Epidermal melanocyte (primary cell): Measurements from ENCODE around the gene FAM184A.
"Not testable (repeated sequence)": the region's sequence is repeated elsewhere in the genome, so short reads cannot be mapped to it uniquely, and the experiment has no call there.

ENCODE experiments used
- DNase-seq: peaks from one replicate; pipeline ENCODE4 v3.0.0; 2011; ENCODE audit warnings: low spot score; ENCODE audit not compliant: insufficient read length

The FAM184A gene

GRCh38 chr6:119015165-119015564, 63.3 kb downstream of the FAM184A start:
- not testable (repeated sequence) for DNase-seq

GRCh38 chr6:119012521-119012920, 65.9 kb downstream of the FAM184A start:
- DNase-seq, result no peak

- DNase-seq, result not testable (repeated sequence)
Observed at GRCh38 chr6:119009266-119009665, 69.2 kb downstream of the FAM184A start.

GRCh38 chr6:119006974-119007373, 71.5 kb downstream of the FAM184A start:
- DNase-seq, result no peak

GRCh38 chr6:119002069-119002468, 76.4 kb downstream of the FAM184A start:
- DNase-seq, result no peak

- no peak for DNase-seq
Observed at GRCh38 chr6:118999494-119000040, 78.9 kb downstream of the FAM184A start.

- not testable (repeated sequence) for DNase-seq
Observed at GRCh38 chr6:118997426-118997825, 81.0 kb downstream of the FAM184A start.

- no peak for DNase-seq
Observed at GRCh38 chr6:118996289-118996820, 82.1 kb downstream of the FAM184A start.

GRCh38 chr6:118993803-118994251, 84.6 kb downstream of the FAM184A start:
- no peak for DNase-seq

GRCh38 chr6:118993358-118993757, 85.1 kb downstream of the FAM184A start:
- no peak for DNase-seq

GRCh38 chr6:118992186-118992795, 86.2 kb downstream of the FAM184A start:
- DNase-seq, result no peak

- DNase-seq, result no peak
Observed at GRCh38 chr6:118986312-118986711, 92.2 kb downstream of the FAM184A start.

GRCh38 chr6:118985123-118985830, 93.2 kb downstream of the FAM184A start:
- no peak for DNase-seq

- no peak for DNase-seq
Observed at GRCh38 chr6:118984342-118984741, 94.1 kb downstream of the FAM184A start.

GRCh38 chr6:118982575-118982911, 95.9 kb downstream of the FAM184A start:
- DNase-seq, result no peak

- no peak for DNase-seq
Observed at GRCh38 chr6:118981884-118982574, 96.4 kb downstream of the FAM184A start.

- DNase-seq, result no peak
Observed at GRCh38 chr6:118980063-118980462, 98.4 kb downstream of the FAM184A start.

GRCh38 chr6:118974790-118975189, 103.7 kb downstream of the FAM184A start:
- DNase-seq, result no peak

- DNase-seq, result no peak
Observed at GRCh38 chr6:118971682-118972081, 106.8 kb downstream of the FAM184A start.

GRCh38 chr6:118970866-118971265, 107.6 kb downstream of the FAM184A start:
- DNase-seq, result no peak

- no peak for DNase-seq
Observed at GRCh38 chr6:118968416-118968815, 110.0 kb downstream of the FAM184A start.

- no peak for DNase-seq
Observed at GRCh38 chr6:118967239-118967638, 111.2 kb downstream of the FAM184A start.
